ENCODE results near the gene HLA-DPB1.
"Not testable (repeated sequence)": the region's sequence is repeated elsewhere in the genome, so short reads cannot be mapped to it uniquely, and the experiment has no call there.

Gene HLA-DPB1

GRCh38 chr6:33061987-33062386 is 13.8 kb upstream of the HLA-DPB1 start:
- Histone ChIP-seq H3K4me2 (ENCODE audit: low read depth, low read length, poor library complexity, severe bottlenecking) (no peak overlapping the region), H2AFZ (ENCODE audit: low read length) (no peak overlapping the region)

GRCh38 chr6:33063435-33063834 is 12.4 kb upstream of the HLA-DPB1 start:
- not testable (repeated sequence) for H3K79me2 ChIP-seq (ENCODE audit: insufficient read depth, low read length); H3K27me3 ChIP-seq (ENCODE audit: insufficient read depth, low read length, poor library complexity, severe bottlenecking); H3K9me2 ChIP-seq (replicated peaks; ENCODE audit: low read depth, low read length); H3K4me1 ChIP-seq (ENCODE audit: insufficient read depth, low read length, poor library complexity, severe bottlenecking); H3K9me3 ChIP-seq (ENCODE audit: insufficient read depth, low read depth, low read length); H2AFZ ChIP-seq (ENCODE audit: low read length); H3K9ac ChIP-seq (ENCODE audit: low read depth, low read length, poor library complexity, severe bottlenecking); H3K4me3 ChIP-seq (ENCODE audit: low read length, poor library complexity, severe bottlenecking); H3F3A ChIP-seq (ENCODE audit: low read depth); H4K20me1 ChIP-seq (ENCODE audit: insufficient read depth, low read length, poor library complexity, severe bottlenecking); H3K4me2 ChIP-seq (ENCODE audit: low read depth, low read length, poor library complexity, severe bottlenecking); H3K36me3 ChIP-seq (ENCODE audit: insufficient read depth, low read length)

More at GRCh38 chr6:33061987-33062386, 13.8 kb upstream of the HLA-DPB1 start:
- Histone ChIP-seq H3K79me2 (ENCODE audit: insufficient read depth, low read length) (no peaks in the 10 kb centered on the region), H4K20me1 (ENCODE audit: insufficient read depth, low read length, poor library complexity, severe bottlenecking) (no peaks in the 10 kb centered on the region), H3K4me3 (ENCODE audit: low read length, poor library complexity, severe bottlenecking) (no peak overlapping the region), H3K4me1 (ENCODE audit: insufficient read depth, low read length, poor library complexity, severe bottlenecking) (peaks cover 7% of the 10 kb centered on the region), H3K27me3 (ENCODE audit: insufficient read depth, low read length, poor library complexity, severe bottlenecking) (no peaks in the 10 kb centered on the region), H3K9me3 (ENCODE audit: insufficient read depth, low read depth, low read length) (no peaks in the 10 kb centered on the region), H3K9ac (ENCODE audit: low read depth, low read length, poor library complexity, severe bottlenecking) (no peak overlapping the region), H3K36me3 (ENCODE audit: insufficient read depth, low read length) (no peaks in the 10 kb centered on the region), H3K9me2 (replicated peaks; ENCODE audit: low read depth, low read length) (no peaks in the 10 kb centered on the region), H3F3A (ENCODE audit: low read depth) (no peaks in the 10 kb centered on the region)
- TF ChIP-seq EZH2phosphoT487 (IDR thresholded peaks at IDR 0.05; ENCODE audit: borderline replicate concordance) (no peak), CTCF (conservative IDR thresholded peaks at IDR 0.05; ENCODE audit: low read length) (no peak)

GRCh38 chr6:33064723-33065122 is 11.1 kb upstream of the HLA-DPB1 start:
- Histone ChIP-seq H3K4me3 (ENCODE audit: low read length, poor library complexity, severe bottlenecking) (no peak overlapping the region), H2AFZ (ENCODE audit: low read length) (no peak overlapping the region), H3K4me2 (ENCODE audit: low read depth, low read length, poor library complexity, severe bottlenecking) (no peak overlapping the region), H3K9ac (ENCODE audit: low read depth, low read length, poor library complexity, severe bottlenecking) (no peak overlapping the region), H3K36me3 (ENCODE audit: insufficient read depth, low read length) (no peaks in the 10 kb centered on the region), H3K27me3 (ENCODE audit: insufficient read depth, low read length, poor library complexity, severe bottlenecking) (no peaks in the 10 kb centered on the region), H4K20me1 (ENCODE audit: insufficient read depth, low read length, poor library complexity, severe bottlenecking) (no peaks in the 10 kb centered on the region), H3K79me2 (ENCODE audit: insufficient read depth, low read length) (no peaks in the 10 kb centered on the region), H3K9me2 (replicated peaks; ENCODE audit: low read depth, low read length) (no peaks in the 10 kb centered on the region), H3K4me1 (ENCODE audit: insufficient read depth, low read length, poor library complexity, severe bottlenecking) (peaks cover 7% of the 10 kb centered on the region), H3F3A (ENCODE audit: low read depth) (no peaks in the 10 kb centered on the region), H3K9me3 (ENCODE audit: insufficient read depth, low read depth, low read length) (no peaks in the 10 kb centered on the region)
- TF ChIP-seq EZH2phosphoT487 (IDR thresholded peaks at IDR 0.05; ENCODE audit: borderline replicate concordance): no peak
- TF ChIP-seq CTCF (conservative IDR thresholded peaks at IDR 0.05; ENCODE audit: low read length): no peak

GRCh38 chr6:33065312-33065711 is 10.5 kb upstream of the HLA-DPB1 start:
- Histone ChIP-seq H3K36me3 (ENCODE audit: insufficient read depth, low read length) (no peaks in the 10 kb centered on the region), H3K79me2 (ENCODE audit: insufficient read depth, low read length) (no peaks in the 10 kb centered on the region), H3K4me1 (ENCODE audit: insufficient read depth, low read length, poor library complexity, severe bottlenecking) (peaks cover 7% of the 10 kb centered on the region), H3K9ac (ENCODE audit: low read depth, low read length, poor library complexity, severe bottlenecking) (no peak overlapping the region), H3F3A (ENCODE audit: low read depth) (no peaks in the 10 kb centered on the region), H4K20me1 (ENCODE audit: insufficient read depth, low read length, poor library complexity, severe bottlenecking) (no peaks in the 10 kb centered on the region), H3K9me2 (replicated peaks; ENCODE audit: low read depth, low read length) (no peaks in the 10 kb centered on the region), H3K27me3 (ENCODE audit: insufficient read depth, low read length, poor library complexity, severe bottlenecking) (no peaks in the 10 kb centered on the region), H3K9me3 (ENCODE audit: insufficient read depth, low read depth, low read length) (no peaks in the 10 kb centered on the region), H2AFZ (ENCODE audit: low read length) (no peak overlapping the region), H3K4me3 (ENCODE audit: low read length, poor library complexity, severe bottlenecking) (no peak overlapping the region), H3K4me2 (ENCODE audit: low read depth, low read length, poor library complexity, severe bottlenecking) (no peak overlapping the region)
- TF ChIP-seq EZH2phosphoT487 (IDR thresholded peaks at IDR 0.05; ENCODE audit: borderline replicate concordance): no peak
